Adrenal gland (tissue), 5 donors: ENCODE measurements around the gene LAPTM5.

Experiments
- POLR2A ChIP-seq, 2 donors: fragments of 450-650 bp; IDR thresholded peaks; one replicate each; pipeline ENCODE4 v1.6.1; 2017; ENCODE audit warnings: antibody characterized with exemption in 2 of 2, mild to moderate bottlenecking in 2 of 2, moderate library complexity in 1 of 2
- TF ChIP-seq, protein P1 (sequence below), 6 experiments: fragments of 450-650 bp in 4 of 6; fragments of 200-600 bp in 2 of 6; sonication (generic) in 1 of 6; IDR thresholded peaks; 1 replicate in 5 of 6; 2 replicates in 1 of 6; pipeline versions ENCODE4 v1.5.1 to v1.8.0; 2016 to 2021; ENCODE audit warnings: antibody characterized with exemption in 6 of 6, mild to moderate bottlenecking in 2 of 6, moderate library complexity in 1 of 6
- donor health status: DM: no; HTN: no; CAD: no.

DNA sequence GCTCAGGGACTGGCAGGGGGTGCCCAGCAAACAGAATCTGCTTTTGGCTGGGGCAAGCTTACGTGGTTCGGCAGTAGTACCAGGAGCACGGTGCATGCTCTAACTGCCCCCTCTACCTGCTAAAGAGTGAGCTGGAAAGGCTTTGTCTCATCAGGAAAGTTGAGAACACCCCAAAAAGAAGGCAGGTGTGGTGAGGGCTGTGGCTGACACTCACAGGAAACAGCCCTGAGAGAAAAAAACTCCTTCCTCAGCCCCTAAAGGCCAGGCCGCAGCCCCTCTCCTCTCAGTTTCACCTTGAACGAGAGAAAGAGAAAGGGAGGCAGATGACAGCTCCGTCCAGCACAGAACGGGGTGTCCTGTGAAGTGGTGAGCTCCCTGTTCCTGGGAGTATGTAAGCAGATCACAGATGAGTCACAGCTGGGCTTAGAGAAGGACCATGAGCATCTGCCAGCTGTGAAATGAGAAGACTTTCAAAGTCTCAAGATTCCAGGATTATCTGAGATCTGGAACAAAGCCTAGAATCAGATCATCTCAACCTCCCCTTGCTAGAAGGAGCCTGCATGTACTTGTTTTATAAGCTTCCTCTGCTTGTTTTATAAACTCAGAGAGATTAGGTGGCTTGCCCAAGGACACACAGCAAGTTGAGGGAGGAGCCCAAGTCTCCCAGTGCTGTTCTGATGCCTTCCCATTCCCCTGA is 13.4 kb downstream of the LAPTM5 start:
- TF ChIP-seq, protein P1, sequence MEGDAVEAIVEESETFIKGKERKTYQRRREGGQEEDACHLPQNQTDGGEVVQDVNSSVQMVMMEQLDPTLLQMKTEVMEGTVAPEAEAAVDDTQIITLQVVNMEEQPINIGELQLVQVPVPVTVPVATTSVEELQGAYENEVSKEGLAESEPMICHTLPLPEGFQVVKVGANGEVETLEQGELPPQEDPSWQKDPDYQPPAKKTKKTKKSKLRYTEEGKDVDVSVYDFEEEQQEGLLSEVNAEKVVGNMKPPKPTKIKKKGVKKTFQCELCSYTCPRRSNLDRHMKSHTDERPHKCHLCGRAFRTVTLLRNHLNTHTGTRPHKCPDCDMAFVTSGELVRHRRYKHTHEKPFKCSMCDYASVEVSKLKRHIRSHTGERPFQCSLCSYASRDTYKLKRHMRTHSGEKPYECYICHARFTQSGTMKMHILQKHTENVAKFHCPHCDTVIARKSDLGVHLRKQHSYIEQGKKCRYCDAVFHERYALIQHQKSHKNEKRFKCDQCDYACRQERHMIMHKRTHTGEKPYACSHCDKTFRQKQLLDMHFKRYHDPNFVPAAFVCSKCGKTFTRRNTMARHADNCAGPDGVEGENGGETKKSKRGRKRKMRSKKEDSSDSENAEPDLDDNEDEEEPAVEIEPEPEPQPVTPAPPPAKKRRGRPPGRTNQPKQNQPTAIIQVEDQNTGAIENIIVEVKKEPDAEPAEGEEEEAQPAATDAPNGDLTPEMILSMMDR (IDR thresholded peaks at IDR 0.05): no peak
- no peak for TF ChIP-seq POLR2A (IDR thresholded peaks at IDR 0.05)
